ENCODE results near the gene MAL.

The MAL gene

DNA sequence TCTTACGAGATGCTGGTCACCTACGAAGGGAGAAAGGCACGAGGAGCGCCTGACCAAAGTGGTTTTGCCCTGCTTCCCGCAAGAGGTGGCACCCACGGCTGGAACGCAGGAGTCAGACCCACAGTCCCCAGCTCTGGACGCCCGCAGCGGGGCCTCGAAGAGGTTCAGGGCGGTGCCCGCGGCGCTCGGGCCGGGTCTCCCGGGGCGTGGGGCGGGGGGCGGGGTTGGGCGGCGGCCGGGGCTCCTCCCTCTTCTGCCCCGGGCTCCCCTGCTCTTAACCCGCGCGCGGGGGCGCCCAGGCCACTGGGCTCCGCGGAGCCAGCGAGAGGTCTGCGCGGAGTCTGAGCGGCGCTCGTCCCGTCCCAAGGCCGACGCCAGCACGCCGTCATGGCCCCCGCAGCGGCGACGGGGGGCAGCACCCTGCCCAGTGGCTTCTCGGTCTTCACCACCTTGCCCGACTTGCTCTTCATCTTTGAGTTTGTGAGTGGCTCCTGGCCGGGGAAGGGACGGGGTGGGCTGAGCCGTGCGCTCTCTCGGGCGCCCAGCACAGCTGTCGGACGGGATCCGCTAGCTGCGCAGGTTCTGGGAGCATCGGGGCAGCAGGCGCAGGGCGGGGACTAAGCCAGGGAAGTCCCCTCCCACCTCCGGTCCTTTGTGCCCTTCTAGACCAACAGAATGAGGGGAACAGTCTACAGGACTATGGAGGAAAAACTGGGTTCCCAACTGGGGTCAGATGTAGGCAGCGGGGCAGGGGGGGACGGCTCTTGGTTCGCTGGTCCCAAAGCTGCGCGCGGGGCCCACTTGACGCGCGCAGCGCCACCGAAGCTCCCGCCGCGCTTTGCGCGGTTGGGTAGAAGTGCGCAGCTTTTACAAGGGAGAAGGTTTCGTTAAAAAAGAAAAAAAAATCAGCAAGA lies at the start of gene MAL:
TSS of gene MAL (plus strand) at position 303 of the 914 bp plus-strand sequence. CDS start at position 388, 85 bp downstream.
- no peak within 1 kb of the TSS for H3K4me3 ChIP-seq (ENCODE audit: control insufficient read depth, low read depth, low read length)
- TF ChIP-seq, protein P1, sequence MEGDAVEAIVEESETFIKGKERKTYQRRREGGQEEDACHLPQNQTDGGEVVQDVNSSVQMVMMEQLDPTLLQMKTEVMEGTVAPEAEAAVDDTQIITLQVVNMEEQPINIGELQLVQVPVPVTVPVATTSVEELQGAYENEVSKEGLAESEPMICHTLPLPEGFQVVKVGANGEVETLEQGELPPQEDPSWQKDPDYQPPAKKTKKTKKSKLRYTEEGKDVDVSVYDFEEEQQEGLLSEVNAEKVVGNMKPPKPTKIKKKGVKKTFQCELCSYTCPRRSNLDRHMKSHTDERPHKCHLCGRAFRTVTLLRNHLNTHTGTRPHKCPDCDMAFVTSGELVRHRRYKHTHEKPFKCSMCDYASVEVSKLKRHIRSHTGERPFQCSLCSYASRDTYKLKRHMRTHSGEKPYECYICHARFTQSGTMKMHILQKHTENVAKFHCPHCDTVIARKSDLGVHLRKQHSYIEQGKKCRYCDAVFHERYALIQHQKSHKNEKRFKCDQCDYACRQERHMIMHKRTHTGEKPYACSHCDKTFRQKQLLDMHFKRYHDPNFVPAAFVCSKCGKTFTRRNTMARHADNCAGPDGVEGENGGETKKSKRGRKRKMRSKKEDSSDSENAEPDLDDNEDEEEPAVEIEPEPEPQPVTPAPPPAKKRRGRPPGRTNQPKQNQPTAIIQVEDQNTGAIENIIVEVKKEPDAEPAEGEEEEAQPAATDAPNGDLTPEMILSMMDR (IDR thresholded peaks at IDR 0.05; ENCODE audit: control insufficient read depth, insufficient read depth, low read depth, low read length, missing control alignments): no peak
- DNase-seq (ENCODE audit: low read depth): no peak

DNA sequence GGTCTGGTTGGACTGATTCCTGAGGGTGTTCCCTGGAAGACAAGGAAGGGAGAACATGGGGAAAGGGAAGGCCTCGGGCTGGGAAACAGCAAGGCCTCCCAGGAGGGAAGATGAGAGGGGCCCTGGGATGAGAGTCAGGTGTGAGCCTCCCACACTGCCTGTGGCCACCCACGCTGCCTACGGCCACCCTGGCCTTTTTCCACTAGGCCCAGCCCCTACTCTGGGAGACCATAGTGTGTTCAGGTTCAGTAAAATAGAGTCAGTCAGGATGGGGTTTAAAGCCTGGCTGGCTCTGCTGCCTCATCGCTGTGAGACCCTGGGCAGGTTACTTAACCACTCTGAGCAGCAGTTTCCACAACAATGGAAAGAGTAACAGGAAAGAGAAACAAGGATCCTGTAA lies 47.7 kb upstream of the MAL start:
- TF ChIP-seq, protein P1 (IDR thresholded peaks at IDR 0.05; ENCODE audit: control insufficient read depth, insufficient read depth, low read depth, low read length, missing control alignments): no peak
- no peak overlapping the region for H3K4me3 ChIP-seq (ENCODE audit: control insufficient read depth, low read depth, low read length)
- no peak for DNase-seq (ENCODE audit: low read depth)

DNA sequence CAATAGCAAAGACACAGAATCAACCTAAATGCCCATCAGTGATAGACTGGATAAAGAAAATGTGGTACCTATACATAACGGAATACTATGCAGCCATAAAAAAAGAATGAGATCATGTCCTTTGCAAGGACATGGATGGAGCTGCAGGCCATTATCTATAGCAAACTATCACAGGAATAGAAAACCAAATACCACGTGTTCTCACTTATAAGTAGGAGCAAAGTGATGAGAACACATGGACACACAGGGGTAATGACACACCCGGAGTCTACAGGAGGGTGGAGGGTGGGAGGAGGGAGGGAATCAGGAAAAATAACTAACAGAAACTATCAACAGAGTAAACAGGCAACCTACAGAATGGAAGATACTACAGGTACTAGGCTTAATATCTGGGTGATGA lies 46.6 kb upstream of the MAL start:
- TF ChIP-seq, protein P1 (IDR thresholded peaks at IDR 0.05; ENCODE audit: control insufficient read depth, insufficient read depth, low read depth, low read length, missing control alignments): no peak
- no peak for DNase-seq (ENCODE audit: low read depth)
- no peak overlapping the region for H3K4me3 ChIP-seq (ENCODE audit: control insufficient read depth, low read depth, low read length)

DNA sequence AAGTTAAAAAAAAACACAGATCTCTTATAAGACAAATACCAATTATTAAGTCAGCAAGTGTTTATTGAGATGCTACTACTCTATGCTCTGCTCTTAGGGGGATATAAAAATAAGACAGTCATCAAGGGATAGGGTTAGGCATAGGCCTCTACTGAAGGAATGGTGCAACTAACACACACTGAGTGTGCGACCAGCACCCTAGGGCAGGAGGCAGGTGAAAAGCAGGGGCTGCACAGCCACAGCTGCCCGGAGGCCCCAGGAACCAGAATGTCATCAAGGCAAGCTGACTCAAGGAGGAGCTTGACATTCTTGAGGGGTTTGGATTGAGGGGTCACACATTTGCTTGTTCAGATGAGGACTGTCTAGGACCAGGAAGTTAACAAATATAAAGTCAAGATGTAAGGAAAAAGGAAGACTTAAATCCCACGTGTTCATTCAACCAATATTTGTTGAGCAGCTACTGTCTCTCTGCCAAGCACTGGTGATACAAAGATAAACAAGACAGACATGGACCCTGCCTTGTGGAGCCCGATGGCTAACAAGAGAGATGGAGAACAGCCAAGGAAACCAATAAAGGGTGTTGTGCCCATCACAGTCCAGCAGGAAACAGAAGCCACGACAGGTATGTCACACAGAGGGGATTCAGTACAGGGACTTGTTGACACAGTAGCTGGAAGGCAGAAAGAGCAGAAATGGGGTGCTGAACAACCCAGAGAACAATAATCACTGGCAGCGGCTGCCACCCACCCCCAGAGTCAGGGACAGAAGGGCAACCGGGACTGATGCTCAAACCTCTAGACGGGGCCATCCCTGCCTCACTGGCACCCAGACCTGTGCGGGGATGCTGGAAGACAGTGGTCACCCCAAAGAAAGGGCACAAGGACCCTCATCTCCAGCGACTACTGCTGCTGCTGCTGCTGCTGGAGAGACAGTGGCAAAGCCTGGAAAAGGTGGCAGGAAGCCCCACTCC lies 45.8 kb upstream of the MAL start:
- TF ChIP-seq, protein P1 (IDR thresholded peaks at IDR 0.05; ENCODE audit: control insufficient read depth, insufficient read depth, low read depth, low read length, missing control alignments): no peak
- no peak overlapping the region for H3K4me3 ChIP-seq (ENCODE audit: control insufficient read depth, low read depth, low read length)
- no peak for DNase-seq (ENCODE audit: low read depth)

DNA sequence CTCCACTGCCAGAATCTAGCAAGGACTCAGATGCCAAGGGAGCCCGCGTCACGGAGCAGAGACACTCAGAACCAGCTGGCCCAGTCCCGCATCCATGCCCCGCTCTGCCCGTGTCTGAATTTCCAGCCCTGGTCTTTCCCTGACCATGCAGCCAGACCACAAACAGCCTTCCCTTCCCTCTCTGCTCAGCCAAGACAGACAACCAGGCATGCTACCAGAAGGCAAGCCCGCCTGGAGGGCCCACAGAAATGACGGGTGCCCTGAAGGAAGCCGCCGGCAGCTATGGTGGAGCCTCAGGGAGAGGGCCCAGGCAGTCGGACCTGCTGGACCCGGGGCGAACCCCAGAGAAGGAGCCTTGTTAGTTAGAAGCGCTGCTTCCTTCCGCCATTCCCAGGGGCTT lies 45.1 kb upstream of the MAL start:
- no peak for DNase-seq (ENCODE audit: low read depth)
- TF ChIP-seq, protein P1 (IDR thresholded peaks at IDR 0.05; ENCODE audit: control insufficient read depth, insufficient read depth, low read depth, low read length, missing control alignments): no peak
- H3K4me3 ChIP-seq (ENCODE audit: control insufficient read depth, low read depth, low read length): no peak overlapping the region

DNA sequence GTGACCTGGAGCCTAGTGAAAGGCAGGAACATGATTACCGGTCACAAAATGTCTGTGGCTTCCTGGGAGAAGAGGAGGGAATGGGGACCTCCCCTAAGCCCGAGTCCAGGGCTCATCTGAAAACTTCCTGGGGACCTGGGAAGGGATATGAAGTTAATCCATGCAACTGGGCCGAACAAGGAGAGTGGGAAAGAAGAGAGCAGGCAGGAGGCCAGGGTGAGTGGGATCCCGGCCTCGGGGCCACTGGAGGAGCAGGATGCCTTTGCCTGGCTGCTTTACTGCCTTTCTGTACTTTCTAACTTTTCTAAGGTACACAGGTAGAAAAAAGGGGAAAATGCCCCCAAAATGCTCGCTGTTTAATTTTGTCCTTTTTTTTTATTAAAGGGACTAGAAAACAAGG lies 43.4 kb upstream of the MAL start:
- TF ChIP-seq, protein P1 (IDR thresholded peaks at IDR 0.05; ENCODE audit: control insufficient read depth, insufficient read depth, low read depth, low read length, missing control alignments): no peak
- no peak for DNase-seq (ENCODE audit: low read depth)

More for the DNA sequence above, 43.4 kb upstream of the MAL start:
- no peak overlapping the region for H3K4me3 ChIP-seq (ENCODE audit: control insufficient read depth, low read depth, low read length)
